H1 (cell line): Measurements from ENCODE around the gene SOCS7. TPM values are rescaled to one million over a fixed set of nuclear protein-coding genes. Genes with fewer than 3 reads are reported as not detected.
"Not testable (repeated sequence)": the region's sequence is repeated elsewhere in the genome, so short reads cannot be mapped to it uniquely, and the experiment has no call there.

Experiments used
- CTCF ChIA-PET: fragments of 300-600 bp; sonication (Branson Sonifier 250); formaldehyde crosslinking; loops from one replicate; lab custom pipeline; 2021; ENCODE audit not compliant: partially characterized antibody; lab: Charles Lee
- POLR2A ChIA-PET: fragments of 300-600 bp; sonication (Branson Sonifier 250); formaldehyde crosslinking; loops from one replicate; lab custom pipeline; 2021; ENCODE audit warnings: inconsistent platforms; ENCODE audit not compliant: partially characterized antibody; lab: Charles Lee
- DNase-seq, 2 experiments: peaks; one replicate each; pipeline versions ENCODE4 v3.0.0 to v3.0.0-alpha.2; 2010 to 2022; ENCODE audit warnings: low spot score in 2 of 2, low read depth in 1 of 2, mixed read lengths in 1 of 2
- FAIRE-seq: peaks from 2 replicates; lab custom pipeline; 2011; peaks lifted over from hg19 to GRCh38; lab: Jason Lieb, UNC
- H2AFZ ChIP-seq: 2 replicates; pipeline ENCODE4 v1.8.1; 2012; ENCODE audit warnings: low read length, inconsistent platforms
- H2AK5ac ChIP-seq: 2 replicates; pipeline ENCODE4 v1.6.1; 2013; ENCODE audit warnings: low read depth, low read length
- H2BK120ac ChIP-seq: replicated peaks from 2 replicates; pipeline ENCODE3; 2013; ENCODE audit warnings: low read depth, low read length, inconsistent platforms
- H2BK12ac ChIP-seq: 2 replicates; pipeline ENCODE4 v1.6.1; 2013; ENCODE audit warnings: low read depth, low read length
- H2BK15ac ChIP-seq: 2 replicates; pipeline ENCODE4 v1.6.1; 2013; ENCODE audit warnings: low read length
- H2BK20ac ChIP-seq: 2 replicates; pipeline ENCODE4 v1.6.1; 2013; ENCODE audit warnings: low read length
- H2BK5ac ChIP-seq: 2 replicates; pipeline ENCODE4 v1.6.1; 2013; ENCODE audit warnings: low read depth, low read length
- H3K14ac ChIP-seq: 2 replicates; pipeline ENCODE4 v1.6.1; 2013; ENCODE audit warnings: inconsistent platforms; ENCODE audit not compliant: insufficient read length
- H3K18ac ChIP-seq: 2 replicates; pipeline ENCODE4 v1.6.1; 2013; ENCODE audit warnings: low read length; ENCODE audit errors: extremely low read depth
- H3K23ac ChIP-seq: 2 replicates; pipeline ENCODE4 v1.6.1; 2013; ENCODE audit warnings: inconsistent platforms; ENCODE audit not compliant: insufficient read length
- H3K23me2 ChIP-seq: 2 replicates; pipeline ENCODE4 v1.6.1; 2013; ENCODE audit warnings: low read depth, low read length
- H3K27ac ChIP-seq: 2 replicates; pipeline ENCODE4 v1.6.1; 2011; ENCODE audit warnings: low read depth, low read length, inconsistent platforms
- H3K27me3 ChIP-seq, 4 experiments: replicated peaks in 1 of 4; 1 replicate in 1 of 4; 2 replicates in 3 of 4; pipeline versions ENCODE4 v1.6.1 to v1.8.1; 2011 to 2013; ENCODE audit warnings: low read length in 3 of 4, mild to moderate bottlenecking in 3 of 4, inconsistent platforms in 2 of 4, mixed read lengths in 2 of 4, moderate library complexity in 1 of 4; ENCODE audit not compliant: control insufficient read depth in 3 of 4, insufficient read depth in 3 of 4; ENCODE audit errors: extremely low read depth in 1 of 4
- H3K36me3 ChIP-seq, 4 experiments: 2 replicates each; pipeline versions ENCODE4 v1.6.1 to v1.8.1; 2011 to 2013; ENCODE audit warnings: mild to moderate bottlenecking in 4 of 4, low read length in 3 of 4, moderate library complexity in 2 of 4, control low read depth in 1 of 4, inconsistent platforms in 1 of 4; ENCODE audit not compliant: insufficient read depth in 4 of 4, control insufficient read depth in 2 of 4
- H3K4ac ChIP-seq: replicated peaks from 2 replicates; pipeline ENCODE3; 2013; ENCODE audit warnings: low read length, low read depth, mixed read lengths, inconsistent platforms; ENCODE audit not compliant: insufficient read length
- H3K4me1 ChIP-seq, 4 experiments: replicated peaks in 1 of 4; 1 replicate in 1 of 4; 2 replicates in 3 of 4; pipeline versions ENCODE4 v1.6.1 to v1.8.1; 2011 to 2013; ENCODE audit warnings: low read length in 3 of 4, inconsistent platforms in 2 of 4, mixed read lengths in 1 of 4; ENCODE audit not compliant: insufficient read depth in 4 of 4, control insufficient read depth in 3 of 4
- H3K4me2 ChIP-seq, 2 experiments: 2 replicates each; pipeline versions ENCODE4 v1.6.1 to v1.8.1; 2011 to 2013; ENCODE audit warnings: low read depth in 2 of 2, low read length in 2 of 2, control low read depth in 1 of 2, inconsistent platforms in 1 of 2, mild to moderate bottlenecking in 1 of 2; ENCODE audit not compliant: insufficient read depth in 1 of 2
- H3K4me3 ChIP-seq, 4 experiments: fragments of 200-600, 300-600 bp in 1 of 4; sonication (generic), shearing (Covaris generic), sonication (Bioruptor Twin) in 1 of 4; 2 replicates each; pipeline versions ENCODE4 v1.5.1 to v1.8.1; 2011 to 2016; ENCODE audit warnings: low read length in 4 of 4, low read depth in 3 of 4, control low read depth in 2 of 4, inconsistent platforms in 2 of 4, mild to moderate bottlenecking in 2 of 4, mixed read lengths in 1 of 4, moderate library complexity in 1 of 4; ENCODE audit not compliant: insufficient read depth in 2 of 4; ENCODE audit errors: extremely low read depth in 1 of 4
- H3K56ac ChIP-seq: replicated peaks from 2 replicates; pipeline ENCODE3; 2013; ENCODE audit warnings: low read depth, mild to moderate bottlenecking, mixed read lengths, low read length, inconsistent platforms; ENCODE audit not compliant: insufficient read length
- H3K79me1 ChIP-seq: 2 replicates; pipeline ENCODE4 v1.6.1; 2013; ENCODE audit warnings: low read depth, low read length, control low read depth
- H3K79me2 ChIP-seq, 2 experiments: 2 replicates each; pipeline versions ENCODE4 v1.6.1 to v1.8.1; 2012 to 2013; ENCODE audit warnings: low read length in 2 of 2, mild to moderate bottlenecking in 2 of 2, inconsistent platforms in 1 of 2; ENCODE audit not compliant: insufficient read depth in 2 of 2, control insufficient read depth in 1 of 2
- H3K9ac ChIP-seq, 4 experiments: replicated peaks in 1 of 4; 1 replicate in 1 of 4; 2 replicates in 3 of 4; pipeline versions ENCODE4 v1.6.1 to v1.8.1; 2011 to 2013; ENCODE audit warnings: low read depth in 3 of 4, low read length in 3 of 4, control low read depth in 2 of 4, mild to moderate bottlenecking in 2 of 4, moderate library complexity in 2 of 4, inconsistent platforms in 1 of 4; ENCODE audit errors: extremely low read depth in 1 of 4
- H3K9me3 ChIP-seq, 2 experiments: 2 replicates each; pipeline versions ENCODE4 v1.6.1 to v1.8.1; 2012 to 2013; ENCODE audit warnings: mild to moderate bottlenecking in 2 of 2, moderate library complexity in 2 of 2, control low read depth in 1 of 2, inconsistent platforms in 1 of 2, low read depth in 1 of 2, low read length in 1 of 2, mixed read lengths in 1 of 2; ENCODE audit not compliant: insufficient read depth in 2 of 2
- H4K20me1 ChIP-seq, 2 experiments: replicated peaks in 1 of 2; 2 replicates each; pipeline versions ENCODE3 to v1.8.1; 2011 to 2013; ENCODE audit warnings: inconsistent platforms in 2 of 2, low read length in 2 of 2, mild to moderate bottlenecking in 1 of 2; ENCODE audit not compliant: insufficient read depth in 2 of 2, control insufficient read depth in 1 of 2
- H4K5ac ChIP-seq: 2 replicates; pipeline ENCODE4 v1.6.1; 2013; ENCODE audit warnings: low read length, low read depth, mixed read lengths, inconsistent platforms; ENCODE audit not compliant: insufficient read length
- H4K8ac ChIP-seq: 2 replicates; pipeline ENCODE4 v1.8.0; 2013; ENCODE audit warnings: mild to moderate bottlenecking, moderate library complexity, low read length, inconsistent platforms; ENCODE audit not compliant: insufficient read depth; ENCODE audit errors: extremely low read depth
- H4K91ac ChIP-seq: replicated peaks from 2 replicates; pipeline ENCODE3; 2013; ENCODE audit warnings: low read length, mixed read lengths, inconsistent platforms; ENCODE audit not compliant: insufficient read length
- WGBS, 2 experiments: shearing (Covaris generic) in 1 of 2; methylation state at CpG; one replicate each; pipeline versions ENCODE4 v1.1.6 to v1.1.7; 2013 to 2015; ENCODE audit warnings: low lambda C conversion rate in 2 of 2, mixed read lengths in 2 of 2, inconsistent platforms in 1 of 2, low coverage in 1 of 2, missing lambda C conversion rate in 1 of 2; ENCODE audit not compliant: insufficient replicate concordance in 2 of 2, insufficient coverage in 1 of 2, insufficient read length in 1 of 2; ENCODE audit errors: extremely low coverage in 1 of 2, missing lambda C conversion rate in 1 of 2; 5-methylcytosine and 5-hydroxymethylcytosine counted together
- polyA plus RNA-seq, 7 experiments: library from polyadenylated mRNA; depleted of rRNA in 3 of 7; stranded (reverse) in 5 of 7; unstranded in 2 of 7; fragments of >200 nt in 5 of 7; fragments of 200-250 nt in 2 of 7; gene quantifications; 1 replicate in 5 of 7; 2 replicates in 1 of 7; 4 replicates in 1 of 7; pipeline versions ENCODE4 v1.2.1 to v1.2.3, GENCODE V29; 2011 to 2013; ENCODE audit warnings: missing spikeins in 2 of 7, mixed read lengths in 2 of 7
- total RNA-seq: library from RNA; stranded (reverse); fragmentation: NEBNext Ultra II Directional; extraction: Animal tissue kit (Norgen Biotek cat#: 25700); gene quantifications from 2 replicates; pipeline ENCODE4 v1.2.1, GENCODE V29; 2021

Gene SOCS7
- total and polyA plus RNA-seq, 2 of the 8 experiments (the other 6 are each of a cell fraction or from before 2014, with no cell fraction given), result 13.5 to 26.9 TPM

DNA sequence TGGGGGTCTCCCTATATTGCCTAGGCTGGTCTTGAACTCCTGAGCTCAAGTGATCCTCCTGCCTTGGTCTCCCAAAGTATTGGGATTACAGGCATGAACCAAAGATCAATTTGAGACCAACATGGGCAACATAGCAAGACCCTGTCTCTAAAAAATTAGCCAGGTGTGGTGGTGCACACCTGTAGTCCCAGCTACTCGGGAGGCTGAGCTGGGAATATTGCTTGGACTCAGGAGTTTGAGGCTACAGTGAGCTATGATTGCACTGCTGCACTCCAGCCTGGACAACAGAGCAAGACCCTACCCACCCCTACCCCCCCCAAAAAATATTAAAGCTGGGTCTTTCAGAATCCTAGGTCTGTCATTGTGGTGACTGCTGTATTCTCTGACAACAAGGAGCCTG is 85.7 kb downstream of the SOCS7 start:
- not testable (repeated sequence) for H2BK120ac ChIP-seq, H2BK15ac ChIP-seq, H2AFZ ChIP-seq, H4K5ac ChIP-seq, DNase-seq, H3K4me3 ChIP-seq, H2AK5ac ChIP-seq, H3K4me2 ChIP-seq, H3K27ac ChIP-seq, H3K18ac ChIP-seq, H3K9ac ChIP-seq, H3K36me3 ChIP-seq, H4K20me1 ChIP-seq, H3K9me3 ChIP-seq, H2BK20ac ChIP-seq, H3K14ac ChIP-seq, H3K23ac ChIP-seq, H2BK12ac ChIP-seq, H3K56ac ChIP-seq, H4K91ac ChIP-seq, FAIRE-seq, H3K4ac ChIP-seq, H3K23me2 ChIP-seq, H3K27me3 ChIP-seq, H4K8ac ChIP-seq
- Histone ChIP-seq H2BK5ac (peak overlapping the region; percentile 66; the same call in 1 of the 2 replicates), H3K4me1 (peaks cover 2 to 29% (median 17%) of the 10 kb centered on the region in 4 experiments), H3K79me1 (peaks cover 11% of the 10 kb centered on the region), H3K79me2 (peaks cover 4 to 81% of the 10 kb centered on the region in 2 experiments; a peak in 3 of 4 replicates)
- ChIA-PET POLR2A (interaction anchor here (0.7 to 10.5 kb wide), 6 partner anchors 8 to 26 kb away, joined by 3 to 107 read pairs (median 4); no protein-coding TSS in a partner anchor), CTCF (interaction anchor here (1.1 to 12.9 kb wide), 9 partner anchors 11 to 121 kb away, joined by 3 to 204 read pairs (median 5); partner anchors contain the start of gene ARHGAP23)
- WGBS, 2 experiments, result 93% methylated on average over 1 of the region's 1 CpG; no CpG with 5 or more reads in 1 of the 2 experiments
